Body of pancreas (tissue), 4 donors: ENCODE measurements around the gene WDFY4. TPM values are rescaled to one million over a fixed set of nuclear protein-coding genes. Genes with fewer than 3 reads are reported as not detected.

Experiments used
- ATAC-seq: fragments of 150-250 bp; one replicate; pipeline ENCODE4 v1.9.1; 2016
- DNase-seq, 4 donors: peaks; one replicate each; pipeline ENCODE4 v3.0.0-alpha.2; 2019
- H3K27ac ChIP-seq, 4 donors: fragments of 200-600 bp; sonication (generic); 1 replicate in 3 of 4; 2 replicates in 1 of 4; pipeline versions ENCODE4 v1.5.1 to v1.6.1; 2016 to 2019; ENCODE audit warnings: mild to moderate bottlenecking in 1 of 4, mixed read lengths in 1 of 4, moderate library complexity in 1 of 4
- H3K27me3 ChIP-seq, 2 donors: fragments of 200-600 bp; sonication (generic); one replicate each; pipeline ENCODE4 v1.6.0; 2016; ENCODE audit warnings: mild to moderate bottlenecking in 1 of 2
- H3K36me3 ChIP-seq, 2 donors: fragments of 200-600 bp; sonication (generic); replicated peaks in 1 of 2; 2 replicates each; pipeline ENCODE4 v1.5.1; 2016; ENCODE audit warnings: low read depth in 2 of 2; ENCODE audit not compliant: insufficient read depth in 1 of 2
- H3K4me1 ChIP-seq: fragments of 200-600 bp; sonication (generic); one replicate; pipeline ENCODE4 v1.6.0; 2016
- H3K4me3 ChIP-seq, 2 donors: fragments of 200-600 bp; sonication (generic); 1 replicate in 1 of 2; 2 replicates in 1 of 2; pipeline ENCODE4 v1.5.1; 2016 to 2019
- H3K9me3 ChIP-seq, 3 donors: fragments of 200-600 bp; sonication (generic); 1 replicate in 2 of 3; 2 replicates in 1 of 3; pipeline ENCODE4 v1.5.1; 2016
- POLR2A ChIP-seq, 3 donors: fragments of 450-650 bp; IDR thresholded peaks; one replicate each; pipeline ENCODE4 v1.6.1; 2016; ENCODE audit warnings: antibody characterized with exemption in 3 of 3, mild to moderate bottlenecking in 2 of 3
- WGBS, 2 donors: methylation state at CpG; one replicate each; pipeline ENCODE4 v1.1.5; 2017; 5-methylcytosine and 5-hydroxymethylcytosine counted together
- intact Hi-C: fragments of 100-400 bp; cut with DNase I; formaldehyde crosslinking; loops from one replicate; pipeline ENCODE4 v1.15.1; 2023
- total RNA-seq, 2 donors: library from RNA; depleted of rRNA; stranded (reverse); fragments of >200 nt; gene quantifications; one replicate each; pipeline ENCODE4 v1.1.0, GENCODE V29; 2016
- TF ChIP-seq, protein P1 (sequence below), 7 experiments: fragments of 450-650 bp in 4 of 7; fragments of 200-600 bp in 3 of 7; sonication (generic) in 3 of 7; IDR thresholded peaks; one replicate each; pipeline ENCODE4 v1.5.1; 2016 to 2019; ENCODE audit warnings: antibody characterized with exemption in 7 of 7

Gene WDFY4
- total RNA-seq, 2 donors from 2014 or later: 0.66 to 2.3 TPM

DNA sequence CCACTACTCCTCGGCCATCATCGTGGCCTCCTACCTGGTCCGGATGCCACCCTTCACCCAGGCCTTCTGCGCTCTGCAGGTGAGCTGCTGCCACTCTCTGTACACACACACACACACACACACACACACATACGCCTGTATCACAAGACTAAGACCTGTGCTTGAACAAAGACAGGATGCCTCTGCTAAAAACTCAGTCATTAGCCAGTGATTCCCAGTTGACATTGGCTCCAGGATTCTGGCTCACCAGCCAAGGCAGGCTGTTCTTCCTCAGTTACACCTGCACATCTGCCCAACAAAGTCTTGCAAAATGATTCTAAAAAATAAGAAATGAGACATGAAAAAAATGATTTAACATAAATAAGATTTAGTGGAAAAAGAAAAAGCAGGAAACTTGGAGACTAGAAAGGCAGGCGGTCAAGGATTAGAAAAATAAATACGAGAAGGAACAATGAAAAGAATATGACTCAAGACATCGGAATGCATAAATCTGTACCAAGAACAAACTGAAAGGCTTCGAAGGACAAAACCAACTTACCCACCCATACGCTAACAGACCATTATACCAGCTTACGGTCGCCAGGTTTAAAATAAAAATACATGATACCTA, 262.3 kb downstream of the WDFY4 start:
- no peak for ATAC-seq
- no peaks in the 10 kb centered on the region for H3K27me3 ChIP-seq
- H3K36me3 ChIP-seq: no peaks in the 10 kb centered on the region
- intact Hi-C loops: no loop called here
- H3K9me3 ChIP-seq: no peaks in the 10 kb centered on the region
- TF ChIP-seq POLR2A (IDR thresholded peaks at IDR 0.05): no peak
- TF ChIP-seq, protein P1, sequence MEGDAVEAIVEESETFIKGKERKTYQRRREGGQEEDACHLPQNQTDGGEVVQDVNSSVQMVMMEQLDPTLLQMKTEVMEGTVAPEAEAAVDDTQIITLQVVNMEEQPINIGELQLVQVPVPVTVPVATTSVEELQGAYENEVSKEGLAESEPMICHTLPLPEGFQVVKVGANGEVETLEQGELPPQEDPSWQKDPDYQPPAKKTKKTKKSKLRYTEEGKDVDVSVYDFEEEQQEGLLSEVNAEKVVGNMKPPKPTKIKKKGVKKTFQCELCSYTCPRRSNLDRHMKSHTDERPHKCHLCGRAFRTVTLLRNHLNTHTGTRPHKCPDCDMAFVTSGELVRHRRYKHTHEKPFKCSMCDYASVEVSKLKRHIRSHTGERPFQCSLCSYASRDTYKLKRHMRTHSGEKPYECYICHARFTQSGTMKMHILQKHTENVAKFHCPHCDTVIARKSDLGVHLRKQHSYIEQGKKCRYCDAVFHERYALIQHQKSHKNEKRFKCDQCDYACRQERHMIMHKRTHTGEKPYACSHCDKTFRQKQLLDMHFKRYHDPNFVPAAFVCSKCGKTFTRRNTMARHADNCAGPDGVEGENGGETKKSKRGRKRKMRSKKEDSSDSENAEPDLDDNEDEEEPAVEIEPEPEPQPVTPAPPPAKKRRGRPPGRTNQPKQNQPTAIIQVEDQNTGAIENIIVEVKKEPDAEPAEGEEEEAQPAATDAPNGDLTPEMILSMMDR (IDR thresholded peaks at IDR 0.05): no peak
- no peak for DNase-seq
- no peak overlapping the region for H3K4me3 ChIP-seq
- H3K27ac ChIP-seq: no peak overlapping the region
- 74 to 77% methylated on average over 12 of the region's 12 CpGs for WGBS, 2 donors
- no peaks in the 10 kb centered on the region for H3K4me1 ChIP-seq

GRCh38 chr10:48947690-48948469, 263.2 kb downstream of the WDFY4 start:
- Histone ChIP-seq H3K36me3 (no peaks in the 10 kb centered on the region), H3K27me3 (no peaks in the 10 kb centered on the region), H3K9me3 (no peaks in the 10 kb centered on the region), H3K27ac (no peak overlapping the region), H3K4me3 (no peak overlapping the region), H3K4me1 (no peaks in the 10 kb centered on the region)
- DNase-seq (no peak), ATAC-seq (no peak)
- intact Hi-C loops: no loop called here
- TF ChIP-seq, protein P1 (IDR thresholded peaks at IDR 0.05): no peak
- no peak for TF ChIP-seq POLR2A (IDR thresholded peaks at IDR 0.05)
- 56 to 68% methylated on average over 10 of the region's 10 CpGs for WGBS, 2 donors

GRCh38 chr10:48948470-48949037, 263.9 kb downstream of the WDFY4 start:
- H3K4me1 ChIP-seq: no peaks in the 10 kb centered on the region
- no peaks in the 10 kb centered on the region for H3K9me3 ChIP-seq
- 73 to 92% methylated on average over 2 of the region's 2 CpGs for WGBS, 2 donors
- no peak for ATAC-seq
- no peaks in the 10 kb centered on the region for H3K36me3 ChIP-seq
- no peak for DNase-seq
- intact Hi-C loops: no loop called here
- H3K27me3 ChIP-seq: no peaks in the 10 kb centered on the region
- H3K27ac ChIP-seq: no peak overlapping the region
- H3K4me3 ChIP-seq: no peak overlapping the region
- TF ChIP-seq POLR2A (IDR thresholded peaks at IDR 0.05): no peak
- TF ChIP-seq, protein P1 (IDR thresholded peaks at IDR 0.05): no peak

DNA sequence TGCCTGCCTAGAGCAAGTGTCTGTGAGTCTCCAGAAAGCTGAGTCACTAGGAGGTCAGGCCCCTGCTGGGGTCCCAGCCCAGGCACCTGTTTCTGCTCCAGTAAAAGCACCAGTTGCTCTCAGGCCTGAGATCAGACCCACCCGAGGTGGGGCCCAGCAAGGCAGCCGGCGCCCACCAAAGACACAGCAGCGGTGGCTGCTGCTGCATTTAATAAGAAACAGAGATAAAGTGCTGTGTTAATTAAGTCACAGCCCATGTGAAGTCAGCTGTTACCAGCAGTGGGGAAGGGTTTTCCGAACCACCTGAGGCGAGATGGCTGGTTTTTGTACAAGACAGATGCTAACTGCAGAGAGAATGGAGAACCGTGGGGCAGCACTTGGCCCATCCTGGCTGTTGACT, 267.0 kb downstream of the WDFY4 start:
- no peak for DNase-seq
- Histone ChIP-seq H3K36me3 (no peaks in the 10 kb centered on the region), H3K9me3 (no peaks in the 10 kb centered on the region), H3K4me1 (no peaks in the 10 kb centered on the region), H3K4me3 (no peak overlapping the region), H3K27me3 (no peaks in the 10 kb centered on the region), H3K27ac (no peak overlapping the region)
- no peak for ATAC-seq
- intact Hi-C loops: no loop called here
- TF ChIP-seq, protein P1 (IDR thresholded peaks at IDR 0.05): no peak
- TF ChIP-seq POLR2A (IDR thresholded peaks at IDR 0.05): no peak
- WGBS, 2 donors: 67 to 75% methylated on average over 6 to 7 of the region's 7 CpGs
